Gastroesophageal sphincter (tissue), 3 donors: Measurements from ENCODE around the gene CD74.

Source experiments
- POLR2A ChIP-seq, 2 donors: fragments of 450-650 bp; IDR thresholded peaks; one replicate each; pipeline ENCODE4 v1.6.1; 2017; ENCODE audit warnings: antibody characterized with exemption in 2 of 2, mild to moderate bottlenecking in 2 of 2, moderate library complexity in 1 of 2
- POLR2AphosphoS5 ChIP-seq: sonication (generic); formaldehyde crosslinking; IDR thresholded peaks from one replicate; pipeline ENCODE4 v1.6.1; 2017; ENCODE audit warnings: antibody characterized with exemption
- TF ChIP-seq, protein P1 (sequence below), 4 experiments: fragments of 200-600 bp in 2 of 4; fragments of 450-650 bp in 2 of 4; sonication (generic) in 1 of 4; IDR thresholded peaks; one replicate each; pipeline ENCODE4 v1.5.1; 2017 to 2019; ENCODE audit warnings: antibody characterized with exemption in 4 of 4, mild to moderate bottlenecking in 2 of 4, moderate library complexity in 2 of 4

DNA sequence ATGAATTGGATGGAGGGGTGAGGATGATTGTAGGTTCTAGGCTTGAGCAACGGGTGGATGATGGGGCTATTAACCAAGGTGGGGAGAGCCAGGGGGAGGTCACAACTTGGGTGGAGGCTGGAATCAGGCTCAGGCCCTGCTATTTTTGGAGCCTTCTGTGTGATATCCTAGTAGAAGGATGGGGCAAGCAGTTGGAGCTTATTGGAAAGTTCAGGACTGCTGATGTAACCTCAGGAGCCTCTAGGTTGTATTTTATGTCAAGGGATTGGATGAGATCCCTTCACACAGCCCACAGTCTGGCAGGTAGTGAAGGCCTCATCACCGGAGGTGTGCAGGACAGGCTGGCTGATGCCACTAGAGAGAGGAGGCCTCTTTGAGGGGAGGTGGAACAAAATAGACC, 48.1 kb upstream of the CD74 start:
- TF ChIP-seq, protein P1, sequence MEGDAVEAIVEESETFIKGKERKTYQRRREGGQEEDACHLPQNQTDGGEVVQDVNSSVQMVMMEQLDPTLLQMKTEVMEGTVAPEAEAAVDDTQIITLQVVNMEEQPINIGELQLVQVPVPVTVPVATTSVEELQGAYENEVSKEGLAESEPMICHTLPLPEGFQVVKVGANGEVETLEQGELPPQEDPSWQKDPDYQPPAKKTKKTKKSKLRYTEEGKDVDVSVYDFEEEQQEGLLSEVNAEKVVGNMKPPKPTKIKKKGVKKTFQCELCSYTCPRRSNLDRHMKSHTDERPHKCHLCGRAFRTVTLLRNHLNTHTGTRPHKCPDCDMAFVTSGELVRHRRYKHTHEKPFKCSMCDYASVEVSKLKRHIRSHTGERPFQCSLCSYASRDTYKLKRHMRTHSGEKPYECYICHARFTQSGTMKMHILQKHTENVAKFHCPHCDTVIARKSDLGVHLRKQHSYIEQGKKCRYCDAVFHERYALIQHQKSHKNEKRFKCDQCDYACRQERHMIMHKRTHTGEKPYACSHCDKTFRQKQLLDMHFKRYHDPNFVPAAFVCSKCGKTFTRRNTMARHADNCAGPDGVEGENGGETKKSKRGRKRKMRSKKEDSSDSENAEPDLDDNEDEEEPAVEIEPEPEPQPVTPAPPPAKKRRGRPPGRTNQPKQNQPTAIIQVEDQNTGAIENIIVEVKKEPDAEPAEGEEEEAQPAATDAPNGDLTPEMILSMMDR (IDR thresholded peaks at IDR 0.05), result no peak
- TF ChIP-seq POLR2A (IDR thresholded peaks at IDR 0.05), result no peak
- TF ChIP-seq POLR2AphosphoS5, result no peak
